Activated CD8-positive, alpha-beta memory T cell treated with anti-CD3 and anti-CD28 coated beads for 4 hours (primary cell): ENCODE data around the gene CGREF1.
"Not testable (repeated sequence)": the region's sequence is repeated elsewhere in the genome, so short reads cannot be mapped to it uniquely, and the experiment has no call there.

Experiments
- DNase-seq, 2 donors: peaks; one replicate each; pipeline ENCODE4 v3.0.0-alpha.2; 2020; ENCODE audit warnings: low read depth in 2 of 2

CGREF1 gene

GRCh38 chr2:27111392-27112078, 7.4 kb downstream of the CGREF1 start:
- not testable (repeated sequence) for DNase-seq

GRCh38 chr2:27110603-27111352, 8.2 kb downstream of the CGREF1 start:
- DNase-seq, result not testable (repeated sequence)

- DNase-seq, result no peak
These were observed 9.8 kb downstream of the CGREF1 start for GRCh38 chr2:27109083-27109482.

GRCh38 chr2:27108221-27108620, 10.7 kb downstream of the CGREF1 start:
- DNase-seq, result no peak

GRCh38 chr2:27105981-27106380, 12.9 kb downstream of the CGREF1 start:
- no peak for DNase-seq

GRCh38 chr2:27102329-27102728, 16.6 kb downstream of the CGREF1 start:
- DNase-seq, result no peak

- DNase-seq, result no peak
These were observed 18.9 kb downstream of the CGREF1 start for GRCh38 chr2:27100036-27100435.

- no peak for DNase-seq
These were observed 19.5 kb downstream of the CGREF1 start for GRCh38 chr2:27099334-27099955.

- no peak for DNase-seq
These were observed 21.6 kb downstream of the CGREF1 start for GRCh38 chr2:27097341-27097740.

- DNase-seq, result no peak
These were observed 22.1 kb downstream of the CGREF1 start for GRCh38 chr2:27096748-27097297.

GRCh38 chr2:27095745-27096651, 22.9 kb downstream of the CGREF1 start:
- no peak for DNase-seq

GRCh38 chr2:27095427-27095744, 23.5 kb downstream of the CGREF1 start:
- DNase-seq, result no peak

- DNase-seq, result no peak
These were observed 24.5 kb downstream of the CGREF1 start for GRCh38 chr2:27094353-27094984.

- DNase-seq, result no peak
These were observed 25.2 kb downstream of the CGREF1 start for GRCh38 chr2:27093430-27094352.

- DNase-seq, result no peak
These were observed 26.1 kb downstream of the CGREF1 start for GRCh38 chr2:27092696-27093429.

GRCh38 chr2:27091746-27092695, 26.9 kb downstream of the CGREF1 start:
- no peak for DNase-seq

- no peak for DNase-seq
These were observed 29.6 kb downstream of the CGREF1 start for GRCh38 chr2:27089111-27089954.
